ENCODE data around the gene POP4.

The POP4 gene

DNA sequence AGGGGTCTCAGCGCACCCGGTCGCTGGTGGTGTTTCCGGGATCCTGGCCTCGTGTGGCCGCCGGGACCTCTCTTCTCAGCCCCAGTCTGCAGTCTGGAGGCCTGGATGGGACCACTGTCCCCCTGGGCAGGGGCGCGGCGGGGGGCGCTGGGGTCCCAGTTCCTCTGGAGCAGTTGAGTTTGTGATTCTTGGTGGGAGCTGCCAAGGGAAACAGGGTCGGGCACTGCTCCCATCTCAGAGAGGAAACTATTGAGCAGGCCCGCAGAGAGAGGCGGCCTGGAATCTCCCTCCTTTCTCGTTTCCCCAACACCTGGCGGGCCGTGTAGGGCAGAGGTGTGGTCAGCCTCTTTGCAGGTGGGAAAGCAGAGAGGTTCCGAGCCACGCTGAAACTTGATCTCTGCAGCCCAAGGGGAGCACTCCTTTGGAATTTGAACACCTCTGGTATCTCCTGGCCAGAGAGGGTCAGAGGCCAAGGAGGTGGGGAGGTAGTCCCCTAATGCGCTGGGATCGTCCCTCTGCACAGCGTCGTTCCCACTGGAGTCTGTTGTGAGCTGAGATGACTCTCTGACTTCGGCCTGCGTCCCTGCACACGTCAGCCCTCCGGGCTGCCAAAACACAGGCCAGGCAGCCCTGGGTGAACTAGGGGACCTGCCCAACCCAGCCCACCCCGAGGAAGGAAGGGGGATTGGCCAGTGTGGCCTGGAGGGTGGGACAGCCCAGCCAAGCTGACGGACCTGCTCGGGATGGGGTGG, 59.9 kb downstream of the POP4 start:
- DNase-seq: no peak
